GM21576 (cell line): ENCODE measurements around the gene LPXN.

Experiments
- ATAC-seq: cut with Tn5 transposase; IDR thresholded peaks from one replicate; pipeline ENCODE4 v1.9.1; 2021; ENCODE audit warnings: mild to moderate bottlenecking, moderate library complexity; ENCODE audit not compliant: unreplicated experiment

Gene LPXN

DNA sequence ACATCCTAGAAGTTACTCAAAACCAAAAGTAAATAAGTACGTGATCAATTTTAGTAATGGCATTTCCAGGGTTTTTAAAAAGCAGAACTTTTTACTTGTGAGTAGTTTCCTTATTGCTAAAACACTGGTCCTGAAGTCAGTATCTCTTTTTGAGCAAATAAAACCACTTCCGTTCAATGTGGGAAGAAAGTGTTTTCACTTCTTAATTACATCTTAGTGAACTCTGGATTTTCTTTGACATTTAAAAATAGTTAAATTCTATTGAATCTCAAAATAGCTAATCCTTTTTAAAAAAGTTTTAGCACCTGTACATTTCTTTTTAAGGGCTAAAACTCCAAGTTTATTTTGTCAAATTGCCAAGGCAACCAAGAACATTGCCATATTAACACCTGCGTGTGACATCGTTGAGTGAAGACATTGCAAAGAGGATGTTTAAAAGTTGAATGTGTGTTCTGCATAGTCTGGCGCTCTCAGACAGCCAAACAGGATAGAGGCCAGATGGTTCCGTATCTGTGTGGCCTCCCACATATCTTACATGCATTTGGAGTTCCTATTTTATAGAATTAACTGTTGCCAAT lies 50.5 kb downstream of the LPXN start:
- ATAC-seq, result peak; percentile 92

DNA sequence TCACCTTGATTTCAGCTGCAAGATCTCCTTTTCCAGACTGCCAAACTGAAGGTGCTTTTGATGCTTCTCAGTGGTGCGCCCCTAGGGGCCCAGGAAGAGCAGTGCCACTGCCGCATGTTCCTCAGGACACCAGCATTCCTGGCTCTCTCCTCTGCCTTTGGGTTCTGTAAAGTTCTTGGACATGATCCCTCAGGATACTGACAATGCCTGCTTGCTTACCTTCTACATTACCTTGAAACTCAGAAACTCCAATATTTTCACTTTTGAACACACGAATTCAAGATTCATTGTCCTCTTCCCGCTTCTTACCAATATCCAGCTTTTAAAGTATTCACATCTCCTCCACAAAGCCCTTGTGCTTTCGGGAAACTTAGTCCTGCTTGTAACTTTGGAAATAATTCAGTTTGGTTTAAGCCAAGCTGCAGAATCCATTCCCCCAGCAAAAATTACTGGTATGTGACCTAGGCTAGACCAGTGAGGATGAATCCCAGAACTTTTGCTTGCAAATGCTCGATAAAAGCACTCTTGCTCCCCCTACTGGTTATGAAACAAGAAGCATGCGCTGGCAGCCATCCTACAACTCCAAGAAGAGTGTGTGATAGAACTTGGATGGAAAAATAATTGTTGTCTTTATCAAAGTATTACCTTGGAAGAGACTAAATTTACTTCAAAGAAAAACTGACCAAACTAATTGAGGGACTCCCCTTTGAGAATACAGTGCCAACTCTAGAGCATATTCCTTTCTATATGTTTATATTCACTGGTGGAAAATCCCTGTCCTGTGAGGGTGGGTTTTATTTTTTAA lies 51.2 kb downstream of the LPXN start:
- peak; percentile 24 for ATAC-seq

DNA sequence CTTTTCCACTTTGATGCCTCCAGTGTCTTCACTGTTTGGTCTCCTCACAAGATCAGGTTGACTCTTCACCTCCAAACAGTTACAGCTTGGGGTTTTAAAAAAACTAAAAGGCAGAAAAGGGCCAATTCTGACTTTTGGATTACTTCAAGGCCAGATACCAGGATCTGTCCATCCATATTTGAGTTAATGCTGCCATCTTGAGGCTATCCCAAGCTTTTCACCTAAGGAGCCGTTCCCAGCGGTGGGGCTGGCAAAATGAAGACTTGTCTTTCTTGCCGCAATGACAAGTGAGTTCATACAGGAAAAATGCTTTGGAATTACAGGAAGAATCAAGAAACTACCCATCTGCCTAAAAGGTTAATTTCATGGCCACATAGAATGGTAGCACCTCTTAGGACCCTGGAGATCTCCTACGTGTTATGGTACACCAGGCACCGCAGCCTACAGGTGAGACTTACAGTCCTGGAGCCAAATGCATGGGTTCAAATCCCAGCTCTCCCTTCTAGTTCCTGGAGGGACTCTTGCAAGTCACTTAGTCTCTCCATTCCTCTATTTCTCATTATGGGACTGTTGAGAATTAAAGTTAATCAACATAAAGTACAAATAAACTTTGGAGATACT lies 61.8 kb downstream of the LPXN start:
- ATAC-seq, result peak; percentile 71

DNA sequence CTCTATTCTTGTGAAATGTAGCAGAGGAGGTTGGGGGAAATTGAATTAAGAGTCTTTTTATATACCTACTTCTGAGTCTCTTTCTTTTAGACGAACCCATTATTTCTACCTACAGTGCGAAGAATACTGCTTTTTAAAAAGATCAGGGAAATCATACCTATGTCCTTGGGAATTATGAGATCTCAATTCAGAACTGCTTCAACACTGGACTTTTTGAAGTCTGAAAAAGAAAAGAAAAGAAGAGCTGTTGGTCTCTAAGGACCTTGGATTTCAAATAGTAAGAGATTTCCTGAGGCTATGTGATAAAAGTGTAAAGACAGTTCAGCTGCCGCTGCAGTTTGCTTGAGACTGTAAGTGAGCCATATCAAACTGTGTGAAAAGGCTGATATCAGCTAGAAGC lies 64.0 kb downstream of the LPXN start:
- no peak for ATAC-seq

DNA sequence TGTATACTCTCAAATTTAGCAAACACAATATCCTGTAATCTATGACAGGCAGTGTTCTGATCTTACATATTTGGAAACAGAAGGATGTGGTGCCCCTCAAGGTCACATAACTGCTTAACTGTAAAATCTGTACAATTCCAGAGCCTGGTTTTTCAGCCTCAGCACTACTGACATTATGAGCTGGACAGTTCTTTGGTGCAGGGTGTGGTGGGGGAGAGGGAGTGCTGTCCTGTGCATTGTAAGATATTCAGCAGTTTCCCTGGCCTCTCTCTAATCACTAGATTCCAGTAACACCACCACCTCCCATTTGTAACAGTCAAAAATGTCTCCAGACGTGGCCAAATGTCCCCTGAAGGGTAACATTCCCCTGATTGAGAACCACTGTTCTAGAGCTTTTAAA lies 65.9 kb downstream of the LPXN start:
- ATAC-seq, result no peak

DNA sequence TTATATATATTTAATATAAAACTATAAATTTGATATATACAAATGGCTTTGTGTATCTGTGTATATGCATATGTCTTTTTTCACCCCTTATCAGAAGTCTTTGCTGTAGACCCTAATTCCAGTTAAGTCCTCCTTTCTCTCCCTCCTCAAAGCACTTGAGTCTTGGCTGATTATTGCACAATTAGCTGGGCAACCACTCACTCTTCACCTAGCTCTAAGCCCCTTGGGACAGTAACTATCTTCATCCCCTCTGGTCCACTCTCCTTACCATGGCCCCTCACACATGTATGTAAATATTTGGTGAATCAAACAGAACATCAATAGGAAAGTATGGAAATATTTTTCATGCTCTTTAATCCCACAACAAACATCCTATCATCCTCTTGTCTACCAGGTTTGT lies 66.8 kb downstream of the LPXN start:
- ATAC-seq, result no peak

DNA sequence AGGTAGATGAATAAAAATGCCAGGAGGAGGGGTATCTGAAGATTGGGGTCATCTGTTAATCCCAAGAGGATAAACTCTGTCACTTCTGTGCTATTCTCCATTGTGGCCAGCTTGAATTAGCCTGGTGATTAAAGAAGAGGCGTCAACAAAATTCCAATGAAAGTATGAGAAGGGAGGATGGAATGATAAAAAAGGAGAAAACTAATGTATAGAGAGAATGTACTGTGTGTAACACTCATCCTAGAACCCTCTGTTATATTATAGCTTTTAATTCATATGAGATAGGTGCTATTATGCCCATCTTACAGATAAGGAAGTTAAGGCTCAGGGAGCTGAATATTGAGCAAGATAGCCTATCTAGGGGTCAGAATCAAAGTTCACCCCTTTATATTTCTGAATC lies 67.7 kb downstream of the LPXN start, which contains the start of gene OR5B21:
Gene OR5B21 (minus strand): TSS at position 101 of the 400 bp plus-strand sequence. CDS start 0 bp downstream, at position 101.
- no peak for ATAC-seq

DNA sequence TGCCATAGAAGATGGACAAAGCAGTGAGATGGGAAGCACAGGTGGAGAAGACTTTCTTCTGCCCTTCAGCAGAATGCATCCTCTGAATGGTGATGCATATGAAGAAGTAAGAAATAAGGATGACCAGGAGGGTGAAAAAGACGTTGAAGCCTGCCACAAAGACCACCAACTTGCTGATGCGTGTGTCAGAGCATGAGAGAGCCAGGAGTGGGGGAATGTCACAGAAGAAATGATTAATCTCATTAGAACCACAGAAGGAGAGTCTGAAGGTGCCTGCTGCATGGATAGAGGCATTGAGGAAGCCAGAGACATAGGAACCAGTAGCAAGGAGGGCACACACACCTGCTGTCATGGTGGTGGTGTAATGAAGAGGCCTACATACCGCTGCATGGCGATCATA lies 68.3 kb downstream of the LPXN start:
- no peak for ATAC-seq

DNA sequence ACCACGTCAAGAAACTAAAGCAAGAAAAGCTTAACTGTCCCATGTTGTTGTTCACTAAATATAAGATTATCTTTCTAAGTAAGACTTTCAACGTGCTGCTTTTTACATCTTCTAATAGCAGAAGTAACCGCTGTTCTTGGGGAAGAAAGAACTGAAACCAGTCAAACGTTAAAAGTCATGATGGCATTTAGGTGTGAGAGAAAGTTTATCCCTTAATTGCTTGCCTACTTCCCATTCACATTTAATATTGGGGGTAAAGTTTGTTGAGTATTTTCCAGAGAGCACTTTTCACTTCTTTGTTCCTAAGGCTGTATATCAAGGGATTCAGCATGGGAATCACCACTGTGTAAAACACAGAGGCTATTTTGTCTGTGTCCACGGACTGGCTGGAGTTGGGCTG lies 68.7 kb downstream of the LPXN start:
- ATAC-seq, result peak; percentile 52

DNA sequence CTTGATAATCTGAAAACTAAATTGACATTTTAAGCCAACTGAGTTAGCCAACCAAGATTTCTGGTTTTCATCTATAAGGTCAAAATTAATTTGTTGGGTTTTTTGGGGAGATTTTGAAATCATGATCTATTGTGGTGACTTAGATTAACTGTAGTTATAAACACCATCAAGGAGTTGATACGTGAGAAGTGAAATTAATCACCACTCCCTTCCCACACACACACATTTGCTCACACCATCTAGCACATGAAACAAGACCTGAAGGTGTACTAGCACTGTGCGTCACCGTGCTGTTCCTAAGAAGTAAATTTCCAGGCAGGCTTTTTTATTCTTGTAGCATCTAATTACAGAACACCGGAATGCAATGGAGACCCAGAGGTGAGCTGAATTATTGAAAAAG lies 69.8 kb downstream of the LPXN start:
- no peak for ATAC-seq

DNA sequence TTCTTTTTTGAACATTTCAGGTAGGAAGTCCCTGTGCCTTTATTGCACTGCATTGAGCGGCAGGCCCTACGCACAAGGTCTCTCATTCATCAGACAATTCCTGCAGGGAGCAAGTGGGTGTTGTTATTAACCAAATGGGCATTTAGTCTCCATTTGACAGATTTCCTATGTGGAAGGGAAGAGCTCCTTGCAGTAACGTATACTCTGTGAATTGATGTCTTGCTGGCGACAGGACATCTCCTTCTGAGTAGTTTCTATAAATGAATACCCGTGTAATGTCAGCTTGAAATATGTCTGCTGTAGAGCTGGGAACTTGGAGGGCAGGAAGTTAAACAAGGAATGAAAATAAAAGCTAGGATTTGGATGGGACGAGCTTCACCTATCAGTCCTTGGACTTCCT lies 71.4 kb downstream of the LPXN start:
- no peak for ATAC-seq

DNA sequence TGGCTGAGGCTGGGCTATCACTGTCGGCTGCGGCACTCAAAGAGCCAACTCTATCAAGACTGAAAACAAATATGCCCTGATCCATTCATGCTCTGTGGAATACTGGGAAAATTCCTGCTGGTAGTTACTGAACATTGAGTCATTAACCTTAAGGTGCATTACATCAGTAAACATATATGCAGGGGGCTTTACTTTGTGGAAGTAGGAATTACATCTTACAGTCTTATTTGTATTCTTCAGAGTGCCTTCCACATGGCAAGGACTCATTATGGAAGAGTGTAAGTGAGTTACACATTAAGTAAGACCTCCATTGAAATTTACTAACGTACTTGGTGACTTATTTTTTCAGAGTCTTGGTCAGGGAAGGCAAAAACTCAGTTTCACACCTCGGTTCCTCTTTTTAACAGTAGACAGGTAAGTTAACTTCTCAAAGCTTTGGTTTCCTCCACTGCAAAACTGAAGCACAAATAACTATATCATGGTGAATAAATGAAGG lies 72.2 kb downstream of the LPXN start:
- ATAC-seq, result peak; percentile 93

DNA sequence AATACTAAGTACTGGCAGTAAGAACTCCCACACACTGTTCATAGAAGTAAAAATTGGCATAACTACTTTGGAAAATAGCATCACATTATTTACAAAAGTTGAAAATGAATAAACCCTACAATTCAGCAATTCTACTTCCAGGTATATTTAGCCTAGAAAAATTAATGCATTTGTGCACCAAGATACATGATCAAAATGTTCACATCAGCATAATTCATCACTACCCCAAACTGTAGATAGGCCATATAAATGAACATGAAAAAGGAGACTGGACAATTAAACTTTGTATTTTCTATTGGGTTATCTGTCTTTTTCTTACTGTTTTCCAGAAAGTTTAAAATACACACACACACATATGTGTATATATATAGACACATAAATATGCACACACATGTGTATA lies 73.7 kb downstream of the LPXN start:
- ATAC-seq, result no peak

DNA sequence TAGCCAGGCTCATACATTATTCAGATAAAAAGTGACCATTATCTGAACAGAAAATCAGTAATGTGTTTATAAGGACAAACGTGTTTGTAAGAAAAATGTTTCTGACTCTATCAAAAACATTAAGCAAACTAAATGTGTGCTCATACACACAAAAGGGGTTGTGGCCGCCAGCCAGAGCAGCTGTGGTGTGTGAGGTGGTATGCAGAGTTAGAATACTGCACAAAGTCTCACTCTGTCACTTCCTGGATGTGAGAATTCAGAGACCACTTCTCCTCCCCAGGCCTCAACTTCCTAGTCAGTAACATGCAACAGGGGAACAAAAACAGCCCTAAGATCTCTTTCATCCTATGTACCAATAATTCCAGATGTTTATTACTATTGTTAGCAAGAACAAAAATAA lies 77.2 kb downstream of the LPXN start:
- ATAC-seq, result no peak

DNA sequence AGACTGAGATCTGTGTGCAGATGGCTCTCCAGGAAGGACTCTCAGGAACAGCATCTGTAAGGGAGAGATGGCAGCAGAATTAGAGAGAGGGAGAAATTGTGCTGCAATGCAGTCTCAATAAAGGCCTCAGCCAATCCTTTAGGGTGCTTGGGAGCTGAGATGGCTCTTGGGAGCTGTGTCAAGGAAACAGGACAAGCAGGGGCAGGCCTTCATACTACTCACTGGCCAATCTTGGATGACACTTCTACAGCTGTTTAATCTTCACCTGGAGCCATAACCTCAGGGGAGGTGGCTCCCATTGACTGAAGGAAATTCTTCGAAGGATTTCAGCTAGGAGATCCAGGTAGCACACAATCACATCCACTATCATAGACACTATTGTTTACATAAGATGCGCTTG lies 77.7 kb downstream of the LPXN start:
- ATAC-seq, result no peak

DNA sequence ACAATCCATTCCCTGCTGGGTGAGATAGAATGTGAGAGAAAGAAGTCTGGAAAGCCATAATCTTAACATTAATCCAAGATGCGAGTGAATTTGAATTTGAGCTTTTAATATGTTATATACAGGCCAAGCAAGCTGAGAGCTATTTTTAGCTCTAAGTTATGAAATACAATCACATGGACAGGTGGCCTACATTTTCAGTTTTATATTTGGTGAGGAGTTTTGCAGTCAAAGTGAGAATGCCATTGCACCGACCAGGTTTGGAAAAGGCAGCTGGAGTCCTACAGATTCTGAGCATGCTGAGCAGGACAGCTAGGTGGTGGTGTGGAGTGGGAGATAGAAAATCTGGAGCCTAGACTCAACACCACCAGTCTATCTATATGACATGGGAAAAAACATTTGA lies 79.8 kb downstream of the LPXN start:
- ATAC-seq, result peak; percentile 43

DNA sequence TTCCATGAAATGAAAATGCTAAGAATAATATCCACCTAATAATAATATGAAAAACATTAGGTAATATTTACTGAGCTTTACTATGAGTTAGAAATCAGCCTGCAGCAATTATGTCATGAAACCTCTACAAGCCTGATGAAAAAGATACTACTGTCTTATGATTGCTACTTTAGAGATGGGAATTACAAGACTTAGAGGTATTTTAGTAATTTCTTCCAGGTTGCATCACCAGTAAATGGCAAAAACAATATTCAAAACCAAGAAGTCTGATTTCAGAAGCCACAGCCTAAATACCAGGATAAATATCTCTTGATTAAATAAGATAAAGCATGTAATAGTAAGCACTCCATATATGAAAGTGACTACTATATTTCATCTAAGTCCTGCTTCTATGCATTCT lies 81.6 kb downstream of the LPXN start:
- no peak for ATAC-seq

DNA sequence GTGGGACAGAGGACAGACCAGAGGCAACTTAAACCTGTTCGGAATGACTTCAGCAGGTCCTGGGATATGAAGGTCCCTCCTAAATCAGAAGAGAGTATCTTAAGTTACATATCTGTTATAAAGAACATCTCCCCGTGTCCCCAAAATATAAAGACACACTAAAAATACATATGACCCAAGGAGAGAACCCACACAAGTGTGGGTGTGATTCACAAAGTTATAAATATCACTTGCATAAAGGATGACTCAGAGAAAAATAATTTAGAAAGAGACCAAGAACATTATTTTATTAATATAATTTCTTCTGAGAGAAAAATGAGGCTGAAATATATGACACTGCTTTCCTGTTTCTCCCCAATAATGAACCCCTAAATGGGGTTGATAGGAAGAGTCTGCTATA lies 82.0 kb downstream of the LPXN start:
- ATAC-seq, result no peak

DNA sequence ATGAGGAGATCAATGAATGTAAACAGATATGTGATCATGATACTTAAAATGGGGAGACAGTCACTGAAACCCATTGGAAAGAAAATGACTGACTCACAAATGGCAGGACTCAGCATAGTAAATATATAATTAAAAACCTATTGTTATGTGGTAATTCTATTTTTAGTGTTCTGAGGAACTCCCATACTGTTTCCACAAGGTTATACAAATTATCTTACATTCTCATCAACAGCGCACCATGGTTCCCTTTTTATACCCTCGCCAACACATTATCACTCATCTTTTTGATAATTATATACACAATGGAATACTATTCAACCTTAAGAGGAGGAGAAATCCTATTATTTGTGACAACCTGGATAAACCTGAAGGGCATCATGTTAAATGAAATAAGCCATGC lies 84.8 kb downstream of the LPXN start:
- no peak for ATAC-seq

DNA sequence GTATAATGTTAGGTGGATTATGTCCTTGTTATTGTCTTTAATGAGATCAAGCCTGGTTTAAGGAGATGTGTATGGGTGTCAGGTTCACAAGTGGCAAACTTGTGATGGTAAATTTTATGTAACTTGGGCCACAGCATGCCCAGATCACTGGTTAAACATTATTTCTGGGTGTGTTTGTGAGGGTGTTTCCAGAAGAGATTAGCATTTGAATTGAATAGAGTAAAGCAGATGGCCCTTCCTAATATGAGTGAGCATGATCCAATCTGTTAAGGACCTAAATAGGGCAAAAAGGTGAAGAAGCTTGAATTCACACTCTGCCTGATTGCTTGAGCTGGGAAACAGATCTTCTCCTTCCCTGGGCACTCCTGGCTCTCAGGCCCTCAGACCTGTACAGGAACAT lies 88.5 kb downstream of the LPXN start:
- ATAC-seq, result no peak

DNA sequence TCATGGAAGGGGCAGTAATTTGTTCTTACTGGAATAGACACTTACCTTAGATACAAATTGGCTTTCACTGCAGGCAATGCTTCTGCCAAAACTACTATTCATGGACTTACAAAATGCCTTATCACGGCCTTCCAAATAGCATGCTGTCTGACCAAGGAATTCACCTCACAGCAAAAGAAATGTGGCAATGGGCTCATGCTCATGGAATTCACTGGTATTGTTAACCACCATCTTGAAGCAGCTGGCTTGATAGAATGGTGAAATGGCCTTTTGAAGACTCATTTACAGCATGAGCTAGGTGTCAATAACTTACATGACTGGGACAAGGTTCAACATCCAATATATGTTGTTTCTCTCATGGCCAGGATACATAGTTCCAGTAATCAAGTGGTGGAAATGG lies 89.7 kb downstream of the LPXN start:
- ATAC-seq, result no peak
